Fibroblast of mammary gland (primary cell): ENCODE measurements around the gene C1orf21.
"Not testable (repeated sequence)": the region's sequence is repeated elsewhere in the genome, so short reads cannot be mapped to it uniquely, and the experiment has no call there.

Experiments used
- DNase-seq: peaks from one replicate; pipeline ENCODE4 v3.0.0-alpha.2; 2010; ENCODE audit warnings: low read depth
- H3K4me3 ChIP-seq: 2 replicates; pipeline ENCODE4 v1.5.1; 2011; ENCODE audit warnings: low read depth, mild to moderate bottlenecking, low read length, moderate library complexity; ENCODE audit not compliant: control insufficient read depth
- CTCF ChIP-seq: conservative IDR thresholded peaks from 2 replicates; pipeline ENCODE4 v1.5.1; 2011; ENCODE audit warnings: low read depth, low read length, inconsistent platforms; ENCODE audit not compliant: control insufficient read depth, insufficient read depth

The C1orf21 gene

DNA sequence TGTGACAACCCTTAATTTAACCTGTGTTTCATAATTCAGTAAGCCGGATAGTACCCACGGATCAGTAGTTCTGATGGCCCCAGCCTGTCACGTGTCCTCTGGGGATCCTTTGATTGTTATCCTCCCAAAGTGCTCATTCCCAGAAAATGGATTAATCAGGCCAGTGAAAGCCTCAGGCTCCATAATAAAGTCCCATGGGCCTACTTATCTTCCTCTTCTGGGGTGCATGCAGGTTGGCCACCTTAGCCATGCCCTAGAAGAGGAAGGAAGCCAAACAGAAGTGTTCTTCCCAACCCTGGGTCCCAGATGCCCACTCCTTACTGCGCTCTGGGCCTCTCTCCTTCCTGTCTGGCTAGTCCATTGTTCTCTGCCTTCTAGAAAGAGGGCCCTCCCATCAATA lies 221.8 kb downstream of the C1orf21 start:
- TF ChIP-seq CTCF: no peak
- DNase-seq: no peak
- H3K4me3 ChIP-seq: no peak overlapping the region

DNA sequence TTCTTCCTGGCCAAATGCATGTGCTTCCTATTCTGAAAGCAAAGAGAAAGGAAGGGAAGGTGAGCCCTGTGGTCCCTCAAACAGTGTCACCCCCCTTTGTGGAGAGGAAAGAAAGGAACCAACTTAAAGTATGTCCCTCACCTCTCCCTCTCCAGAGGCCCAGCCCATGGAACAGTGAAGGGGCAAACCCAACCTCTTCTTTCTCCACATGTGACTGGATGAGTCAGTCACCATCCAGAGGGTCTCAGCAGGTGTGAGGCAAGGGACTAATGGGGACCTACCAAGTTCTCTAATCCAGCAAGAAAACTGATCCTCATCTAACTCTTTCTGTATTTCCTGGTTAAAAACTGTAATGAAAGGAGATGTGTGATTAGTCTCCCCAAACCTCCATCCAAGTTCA lies 222.2 kb downstream of the C1orf21 start:
- no peak for DNase-seq
- H3K4me3 ChIP-seq: no peak overlapping the region
- no peak for TF ChIP-seq CTCF

- DNase-seq: no peak
- H3K4me3 ChIP-seq: no peak overlapping the region
- no peak for TF ChIP-seq CTCF
These were observed 224.2 kb downstream of the C1orf21 start for GRCh38 chr1:184610876-184611595.

DNA sequence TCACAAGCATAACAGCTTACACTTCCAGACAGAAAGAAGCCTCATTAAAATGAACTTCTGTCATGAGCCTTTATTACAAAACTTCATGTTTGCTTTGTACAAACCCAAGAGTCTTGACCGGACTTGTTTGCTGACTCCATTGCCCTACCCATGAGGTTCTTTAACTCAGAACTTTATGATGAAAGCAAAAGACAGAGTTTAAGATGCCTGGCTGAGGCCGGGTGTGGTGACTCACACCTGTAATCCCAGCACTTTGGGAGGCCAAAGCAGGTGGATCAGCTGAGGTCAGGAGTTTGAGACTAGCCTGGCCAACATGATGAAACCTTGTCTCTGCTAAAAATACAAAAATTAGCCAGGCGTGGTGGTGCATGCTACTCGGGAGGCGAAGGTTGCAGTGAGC lies 225.4 kb downstream of the C1orf21 start:
- not testable (repeated sequence) for DNase-seq, H3K4me3 ChIP-seq

DNA sequence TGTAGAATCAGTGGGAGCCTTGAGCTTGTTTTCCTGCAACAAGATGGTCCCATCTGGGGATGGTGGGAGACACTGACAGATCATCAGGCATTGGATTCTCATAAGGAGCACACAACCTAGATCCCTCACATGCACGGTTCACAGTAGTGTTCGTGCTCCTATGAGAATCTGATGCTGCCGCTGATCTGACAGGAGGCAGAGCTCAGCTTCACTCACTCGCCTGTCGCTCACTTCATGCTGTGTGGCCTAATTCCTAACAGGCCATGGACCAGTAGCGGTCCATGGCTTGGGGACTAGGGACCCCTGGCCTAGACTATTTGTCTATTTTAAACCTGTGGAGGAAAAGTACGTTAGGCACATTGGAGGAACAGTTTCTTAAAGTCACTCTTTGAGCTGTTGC lies 227.8 kb downstream of the C1orf21 start:
- DNase-seq: no peak
- no peak for TF ChIP-seq CTCF
- H3K4me3 ChIP-seq: no peak overlapping the region

- H3K4me3 ChIP-seq: no peak overlapping the region
- TF ChIP-seq CTCF: no peak
- no peak for DNase-seq
These were observed 228.5 kb downstream of the C1orf21 start for GRCh38 chr1:184615301-184615700.

- H3K4me3 ChIP-seq: no peak overlapping the region
- TF ChIP-seq CTCF: no peak
- no peak for DNase-seq
These were observed 229.7 kb downstream of the C1orf21 start for GRCh38 chr1:184616504-184616903.
